Keratinocyte (primary cell): ENCODE results near the gene ATM.

Source experiments
- CTCF ChIP-seq, 3 experiments: IDR thresholded peaks in 1 of 3; conservative IDR thresholded peaks in 1 of 3; optimal IDR thresholded peaks in 1 of 3; 2 replicates in 2 of 3; 3 replicates in 1 of 3; pipeline versions ENCODE3 to v1.5.1; 2011; ENCODE audit warnings: low read length in 3 of 3, mild to moderate bottlenecking in 3 of 3, moderate library complexity in 2 of 3, control low read depth in 1 of 3, inconsistent platforms in 1 of 3; ENCODE audit not compliant: insufficient read depth in 2 of 3; ENCODE audit errors: extremely low read depth in 1 of 3
- EZH2 ChIP-seq: IDR thresholded peaks from one replicate; pipeline ENCODE4 v1.6.1; 2012; ENCODE audit warnings: inconsistent platforms, mild to moderate bottlenecking, low read length, moderate library complexity

DNA sequence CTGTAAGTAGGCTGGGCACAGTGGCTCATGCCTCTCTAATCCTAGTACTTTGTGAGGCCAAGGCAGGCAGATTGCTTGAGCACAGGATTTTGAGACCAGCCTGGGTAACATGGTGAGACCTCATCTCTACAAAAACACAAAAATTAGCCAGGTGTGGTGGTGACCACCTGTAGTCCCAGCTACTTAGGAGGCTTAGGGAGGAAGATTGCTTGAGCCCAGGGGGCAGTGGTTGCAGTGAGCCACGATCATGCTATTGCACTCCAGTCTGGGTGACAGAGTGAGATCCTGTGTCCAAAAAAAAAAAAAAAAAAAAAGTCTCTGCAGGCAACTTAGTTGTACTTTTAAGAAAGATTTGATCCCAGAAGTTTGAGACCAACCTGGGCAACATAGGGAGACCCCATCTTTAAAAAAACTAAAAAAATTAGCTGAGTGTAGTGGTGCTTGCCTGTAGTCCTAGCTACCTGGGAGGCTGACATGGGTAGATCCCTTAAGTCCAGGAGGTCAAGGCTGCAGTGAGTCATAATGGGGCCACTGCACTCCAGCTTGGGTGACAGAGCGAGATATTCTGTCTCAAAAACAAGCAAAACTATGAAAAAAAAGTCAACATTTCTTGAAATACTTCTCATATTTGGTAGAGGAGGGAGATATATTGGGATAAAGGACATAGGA, 10.5 kb downstream of the ATM start:
- TF ChIP-seq CTCF (optimal IDR thresholded peaks at IDR 0.05 in 1 of 3, IDR thresholded peaks at IDR 0.05 in 1 of 3, conservative IDR thresholded peaks at IDR 0.05 in 1 of 3; ENCODE audit: extremely low read depth in 1 of 3, insufficient read depth in 2 of 3, low read length in 3 of 3) = no peak
- no peak for TF ChIP-seq EZH2
